HG03558 (cell line): ENCODE data around the gene FAT1.

Source experiments
- ATAC-seq: cut with Tn5 transposase; IDR thresholded peaks from one replicate; pipeline ENCODE4 v1.9.1; 2021; ENCODE audit warnings: moderate number of reproducible peaks; ENCODE audit not compliant: unreplicated experiment; ENCODE audit errors: extremely low read depth

FAT1 gene

DNA sequence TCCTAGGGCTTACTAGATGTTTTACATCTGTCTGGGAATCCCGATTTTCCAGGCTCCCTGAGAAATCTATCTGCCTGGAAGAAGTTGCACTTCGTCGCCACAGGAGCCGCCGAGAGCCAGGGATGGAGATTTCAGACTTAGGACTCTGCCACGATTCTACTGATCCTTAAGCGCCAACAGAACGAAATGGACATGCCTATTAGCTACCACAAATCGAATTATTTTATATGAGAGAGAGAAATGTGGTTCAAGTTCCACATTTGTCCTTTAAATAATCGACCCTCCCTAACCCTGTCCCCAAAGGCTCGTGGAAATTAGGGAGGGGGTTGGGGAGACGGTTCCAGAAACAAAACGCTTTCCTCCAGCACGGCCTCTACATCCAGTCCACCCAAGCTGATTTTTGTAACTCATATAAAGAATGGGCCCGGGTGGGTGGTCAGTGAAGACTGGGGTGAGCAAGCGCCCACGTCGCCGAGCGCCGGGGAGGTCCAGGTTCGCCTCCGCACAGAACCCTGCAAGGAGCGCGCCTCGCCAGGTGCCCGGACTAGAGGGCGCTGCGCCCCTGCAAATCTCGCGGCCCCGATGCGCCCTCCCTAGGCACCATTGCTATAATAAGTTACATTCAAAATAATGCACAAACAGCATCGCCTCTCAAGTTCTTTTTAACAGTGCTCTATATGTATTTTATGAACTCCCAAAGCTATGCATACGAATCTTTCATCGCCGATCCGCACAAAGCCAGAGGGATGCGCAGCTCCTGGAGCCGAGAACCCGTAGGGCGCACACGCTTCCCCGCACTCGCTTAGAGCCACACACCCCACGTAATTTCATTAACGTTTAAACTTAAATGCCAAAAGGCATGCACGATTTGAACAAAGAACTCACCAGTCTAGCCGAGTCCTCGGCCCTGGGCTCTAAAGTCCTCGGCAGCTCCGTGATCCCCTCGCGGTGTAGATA is 2.1 kb upstream of the FAT1 start:
- no peak for ATAC-seq

DNA sequence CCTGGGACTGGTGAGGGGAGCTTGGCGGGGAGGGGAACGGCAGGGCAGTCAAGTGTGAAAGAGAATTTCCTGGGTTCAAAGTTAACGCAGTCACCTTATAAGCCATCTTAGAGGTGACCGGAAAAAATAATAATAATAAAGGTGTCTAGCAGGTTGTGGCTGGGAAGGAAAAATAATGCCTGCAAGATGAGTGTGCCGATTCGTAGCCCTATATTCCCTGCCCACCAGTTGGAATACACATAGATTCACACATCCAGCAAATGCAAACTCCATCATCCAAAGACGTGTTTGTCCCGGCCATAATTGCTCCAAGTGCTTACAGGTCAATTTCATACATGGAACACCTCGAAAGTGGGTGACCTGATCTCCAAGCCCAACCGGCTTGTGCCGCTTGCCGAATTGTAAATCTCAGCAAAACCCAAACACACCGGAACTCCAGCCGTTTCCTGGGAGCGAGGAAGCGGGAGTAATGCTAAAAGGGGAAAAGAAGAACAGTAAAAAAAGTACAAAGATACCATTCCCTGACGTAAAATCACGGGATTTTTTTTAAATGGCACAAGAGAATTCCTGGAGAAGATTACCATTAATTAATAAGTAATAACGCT is 1.3 kb upstream of the FAT1 start:
- no peak for ATAC-seq

DNA sequence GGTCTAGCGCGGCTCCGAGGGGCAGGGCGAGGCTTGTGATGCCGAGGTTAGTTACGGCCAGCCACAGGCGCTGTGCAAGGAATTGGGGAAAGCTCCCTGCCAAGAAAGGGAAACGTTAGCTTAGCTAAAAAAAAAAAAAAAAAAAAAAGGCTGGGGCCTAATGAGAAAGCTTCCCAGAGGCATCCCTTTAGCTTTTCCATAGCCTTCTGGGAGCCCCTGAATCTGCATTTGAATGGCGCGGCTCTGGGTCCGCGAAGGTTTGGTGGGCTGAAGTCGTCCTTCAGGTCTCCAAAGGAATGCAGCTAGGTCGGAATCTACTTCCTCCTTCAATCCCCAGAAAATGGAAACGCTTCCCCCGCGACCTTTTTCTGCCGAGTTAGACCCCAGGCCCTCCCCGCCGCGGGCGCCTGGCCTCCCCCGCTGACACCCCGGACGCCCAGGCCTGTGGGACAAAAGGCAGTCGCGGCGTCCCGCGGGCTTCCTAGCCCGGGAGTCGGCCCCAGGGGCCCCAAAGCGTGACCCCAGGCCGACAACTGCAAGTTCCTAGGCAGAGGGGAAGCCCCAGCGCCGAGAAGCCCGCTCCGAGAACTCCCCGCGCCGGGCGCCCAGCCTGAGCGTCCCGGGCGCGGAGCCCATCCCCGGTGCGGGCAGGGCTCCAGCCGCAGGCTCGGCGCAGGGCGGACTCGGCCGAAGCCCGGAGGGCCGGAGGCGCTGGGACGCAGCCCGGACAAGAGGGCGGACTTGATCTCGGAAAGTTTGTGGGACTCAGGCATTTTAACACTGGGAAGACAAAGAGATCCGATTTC is 605 bp upstream of the FAT1 start:
- no peak for ATAC-seq

DNA sequence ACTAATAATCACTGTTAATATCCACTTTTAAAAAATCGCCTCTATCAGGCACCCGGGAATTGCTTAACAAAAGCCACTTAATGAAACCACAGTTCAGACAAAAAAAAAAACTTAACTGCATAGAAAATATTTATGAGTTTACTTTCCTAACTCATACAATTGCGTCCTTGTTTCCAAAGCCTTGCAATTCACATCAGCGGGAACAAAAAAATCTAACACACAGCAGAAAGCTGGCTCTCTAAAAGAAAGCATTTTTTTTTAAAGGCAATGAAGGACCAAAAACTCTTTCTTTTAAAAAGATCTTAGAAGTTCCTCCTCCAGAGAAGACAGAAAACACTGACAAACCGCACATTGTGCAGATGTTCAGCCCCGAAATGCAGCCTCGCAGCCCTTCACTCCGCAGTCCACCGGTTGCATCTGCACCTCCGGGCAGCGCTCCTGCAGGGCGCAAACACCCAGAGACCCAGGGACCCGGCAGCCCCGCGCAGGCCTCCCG is 812 bp downstream of the FAT1 start:
- no peak for ATAC-seq

DNA sequence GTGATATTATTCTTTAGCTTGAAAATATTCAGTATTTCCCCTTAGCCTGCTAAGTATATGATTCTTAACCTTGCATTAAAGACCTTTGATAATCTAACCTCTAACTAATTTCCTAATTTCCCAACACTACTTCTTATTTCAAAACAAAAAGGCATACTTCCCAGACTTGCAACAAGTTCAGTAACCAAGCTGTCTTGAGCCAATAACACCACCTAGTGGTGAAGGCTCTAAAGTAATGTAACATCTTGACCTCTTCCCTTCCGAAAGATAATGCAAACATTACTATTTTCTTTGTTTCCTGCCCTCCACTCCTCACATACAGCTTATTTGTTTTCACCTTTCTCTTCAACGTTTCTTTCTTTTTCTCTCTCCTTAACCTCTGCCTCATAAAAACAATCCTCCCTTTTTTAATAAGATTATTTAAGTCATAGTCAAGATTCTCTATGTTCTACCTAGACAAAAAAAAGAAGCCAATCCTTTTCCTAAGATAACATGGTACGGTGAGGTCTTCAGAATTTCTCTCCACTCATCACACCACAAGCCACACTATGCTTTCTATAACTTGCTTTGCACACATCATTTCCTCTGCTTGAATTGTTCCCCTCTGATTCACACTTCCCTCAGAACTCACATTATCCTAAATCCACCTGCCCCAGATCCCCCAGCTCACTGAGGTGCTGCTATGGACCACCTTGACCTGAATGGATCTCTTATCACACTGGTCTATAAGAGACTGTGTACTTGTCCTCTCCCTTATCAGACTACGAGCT is 3.5 kb downstream of the FAT1 start:
- no peak for ATAC-seq

DNA sequence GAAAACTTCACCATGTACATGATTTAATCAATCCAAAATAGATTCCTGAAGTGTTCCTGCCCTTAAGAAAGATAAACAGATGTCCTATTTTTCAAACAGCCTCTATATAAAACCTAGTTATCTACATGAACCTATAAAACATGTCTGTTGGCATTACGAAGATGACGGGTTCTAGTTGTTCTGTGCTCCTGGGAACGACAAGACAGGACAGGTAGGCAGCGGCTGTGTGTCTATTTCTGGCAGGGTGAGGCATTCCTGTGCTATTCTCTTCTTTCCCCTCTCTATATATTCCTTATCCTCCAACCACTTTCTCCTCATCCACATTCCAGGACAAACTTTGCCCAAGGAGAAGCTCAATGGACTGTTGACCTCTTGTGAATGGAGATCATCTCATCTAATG is 6.1 kb downstream of the FAT1 start:
- ATAC-seq: no peak

DNA sequence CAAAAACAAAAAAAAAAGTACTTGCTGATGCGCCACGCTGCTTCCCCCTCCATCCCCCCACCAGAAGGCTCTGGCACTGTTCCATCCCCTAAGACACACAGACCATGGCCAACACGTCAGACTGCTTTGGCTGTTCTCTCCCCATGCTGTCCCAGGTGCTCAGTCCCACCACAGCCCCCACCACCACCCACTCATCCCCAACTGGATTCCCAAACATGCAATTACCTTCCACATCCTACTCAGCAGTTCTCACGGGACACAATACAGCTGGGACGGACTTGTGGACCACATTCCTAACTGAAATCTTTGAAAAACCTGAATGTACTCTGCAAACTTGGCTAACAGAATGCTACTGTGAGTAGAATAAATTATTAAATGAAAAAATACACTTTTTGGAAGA is 8.6 kb downstream of the FAT1 start:
- no peak for ATAC-seq

DNA sequence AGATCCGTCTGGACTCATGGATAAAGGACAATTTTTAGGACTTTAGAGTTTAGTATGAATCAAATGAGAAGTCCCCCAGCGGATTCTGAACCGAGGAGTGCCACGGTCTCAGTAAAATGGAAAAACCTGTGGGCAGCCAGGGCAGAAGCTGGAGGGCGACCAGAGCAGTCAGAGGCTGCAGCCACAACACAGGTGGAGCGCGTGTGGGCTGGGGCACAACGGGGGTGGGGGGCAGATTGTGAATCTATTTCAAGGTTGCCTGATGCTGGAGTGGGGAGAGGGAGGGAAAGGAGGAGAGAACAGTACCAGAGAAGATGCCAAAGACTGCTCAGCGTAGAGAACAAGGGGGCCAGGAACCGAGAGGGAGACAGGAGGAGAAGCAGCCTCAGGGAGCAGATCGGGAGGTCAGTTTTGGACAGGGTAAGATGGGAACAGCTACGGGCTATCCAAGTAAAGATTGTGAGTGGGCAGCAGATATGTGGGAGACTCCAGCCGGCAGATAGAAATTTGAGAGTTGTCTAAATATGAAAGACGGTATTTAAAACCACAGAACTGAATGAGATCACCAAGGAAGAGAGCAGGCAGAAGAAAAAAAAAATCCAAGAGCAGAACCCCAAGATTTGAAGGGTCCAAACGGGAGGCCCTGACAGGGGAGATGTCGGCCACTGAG is 9.5 kb downstream of the FAT1 start:
- no peak for ATAC-seq

DNA sequence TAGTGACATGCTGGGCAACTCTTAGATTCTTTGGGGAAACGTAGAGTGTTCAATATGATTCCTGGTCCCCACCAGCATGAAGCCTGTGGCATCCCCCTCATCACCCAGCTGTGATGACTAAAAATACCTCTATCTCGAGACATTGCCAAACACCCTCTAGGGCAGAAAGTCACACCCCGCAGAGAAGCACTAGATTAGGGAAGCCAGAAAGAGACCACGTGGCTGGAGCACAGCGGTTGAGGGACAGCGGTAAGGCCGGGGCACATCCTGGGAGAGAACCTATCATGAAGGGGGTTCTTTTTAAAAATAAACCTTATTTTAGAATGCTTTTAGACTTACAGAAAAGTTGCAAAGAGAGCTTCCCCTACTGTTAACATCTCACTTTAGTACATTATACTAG is 11.0 kb downstream of the FAT1 start:
- ATAC-seq: no peak

DNA sequence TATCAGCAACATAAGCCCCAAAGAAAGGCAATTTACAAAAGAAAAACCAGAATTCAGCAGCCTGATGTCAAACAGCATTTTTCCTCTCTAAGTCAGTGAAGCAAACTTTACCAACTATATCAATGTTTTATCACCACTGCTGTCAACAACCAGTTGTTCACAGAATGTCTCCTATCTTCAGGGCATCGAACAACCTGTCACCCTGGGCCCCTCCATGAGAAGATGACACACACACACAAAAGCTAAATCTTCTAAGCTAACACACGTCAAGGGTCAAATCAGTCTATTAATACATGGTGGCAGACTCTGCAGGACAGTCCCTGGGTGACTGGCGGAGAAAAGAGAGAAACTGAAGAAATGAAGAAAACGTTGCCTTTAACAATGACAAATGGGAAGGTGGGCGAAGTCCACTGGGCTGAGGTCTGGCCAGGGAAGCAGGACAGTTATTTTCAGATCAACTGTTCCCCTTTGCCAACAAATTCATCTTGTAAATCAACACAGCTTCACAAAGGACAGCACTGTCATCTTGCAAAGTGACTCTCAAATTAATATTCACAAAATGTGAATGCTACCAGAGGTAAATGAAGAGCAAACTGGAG is 13.0 kb downstream of the FAT1 start:
- ATAC-seq: no peak

DNA sequence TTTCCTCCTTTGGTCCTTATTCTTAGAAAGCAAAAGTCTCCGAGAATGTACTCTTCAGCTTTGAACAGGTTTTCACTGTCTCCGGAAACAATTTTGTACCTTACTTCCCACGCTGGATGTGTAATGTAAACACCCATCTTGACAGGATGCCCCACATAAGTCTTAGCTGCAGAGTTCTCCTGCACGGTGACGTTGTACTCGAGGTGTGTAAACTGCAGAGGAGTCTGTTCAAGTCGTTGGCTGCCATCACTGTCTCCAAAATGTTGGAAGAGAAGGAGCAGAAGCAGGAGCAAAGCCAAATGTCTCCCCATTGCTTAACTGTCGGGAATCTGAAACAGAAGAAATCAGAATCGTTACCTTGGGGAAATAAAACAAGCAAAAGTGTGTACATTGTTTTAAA is 14.1 kb downstream of the FAT1 start:
- no peak for ATAC-seq

DNA sequence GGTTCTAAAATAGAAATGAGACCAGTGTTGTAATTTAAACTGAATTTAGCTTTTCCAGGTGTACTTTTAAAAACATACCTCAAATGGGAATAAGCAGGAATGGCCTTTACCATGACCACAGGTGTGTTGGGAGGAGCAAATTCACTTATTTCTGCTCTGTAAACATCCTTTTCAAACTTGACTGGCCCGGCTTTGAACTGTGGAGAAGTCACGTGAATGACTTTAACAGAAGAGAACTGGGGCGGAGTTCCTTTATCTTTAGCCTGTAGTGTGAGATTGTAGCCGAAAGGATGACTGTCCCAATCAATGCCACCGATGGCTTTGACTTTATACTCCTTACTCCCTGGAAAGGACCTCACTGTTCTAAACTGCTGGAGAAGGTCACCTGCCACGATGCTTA is 15.1 kb downstream of the FAT1 start:
- ATAC-seq: no peak

DNA sequence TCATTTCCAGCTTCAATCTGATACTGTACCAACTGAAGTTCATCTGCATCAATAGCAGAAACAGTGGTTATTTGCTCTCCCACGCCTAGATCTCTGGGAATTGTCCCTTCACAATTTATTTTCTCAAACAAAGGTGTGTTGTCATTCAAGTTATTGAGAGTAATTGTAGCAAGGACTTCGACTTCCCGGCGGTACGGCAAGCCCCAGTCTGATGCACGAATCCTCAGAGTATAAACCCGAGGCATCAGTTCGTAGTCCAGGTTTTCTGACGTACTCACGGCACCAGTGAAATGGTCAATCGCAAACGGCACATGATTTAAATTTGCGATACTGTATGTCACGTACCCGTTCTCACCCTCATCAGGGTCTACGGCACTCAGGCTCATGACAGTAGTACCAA is 15.7 kb downstream of the FAT1 start:
- ATAC-seq: no peak

DNA sequence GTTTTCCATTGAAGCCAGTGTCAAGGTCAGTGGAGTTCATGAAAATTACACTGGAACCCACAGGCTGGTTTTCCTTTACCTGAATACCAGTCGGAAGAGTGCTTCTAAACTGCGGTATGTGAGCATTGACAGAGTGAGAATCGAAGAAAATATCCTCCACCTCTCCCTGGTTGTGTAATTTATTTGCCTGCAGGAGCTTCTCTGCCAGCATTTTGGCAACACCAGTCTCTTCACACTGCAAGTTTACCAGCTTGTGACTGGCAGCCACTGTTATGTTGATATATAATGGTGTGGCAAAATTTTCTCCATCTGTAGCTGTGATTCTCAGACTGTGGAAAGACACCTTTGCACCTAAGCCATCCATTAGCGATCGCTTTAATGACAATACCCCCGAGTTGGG is 16.1 kb downstream of the FAT1 start:
- no peak for ATAC-seq

DNA sequence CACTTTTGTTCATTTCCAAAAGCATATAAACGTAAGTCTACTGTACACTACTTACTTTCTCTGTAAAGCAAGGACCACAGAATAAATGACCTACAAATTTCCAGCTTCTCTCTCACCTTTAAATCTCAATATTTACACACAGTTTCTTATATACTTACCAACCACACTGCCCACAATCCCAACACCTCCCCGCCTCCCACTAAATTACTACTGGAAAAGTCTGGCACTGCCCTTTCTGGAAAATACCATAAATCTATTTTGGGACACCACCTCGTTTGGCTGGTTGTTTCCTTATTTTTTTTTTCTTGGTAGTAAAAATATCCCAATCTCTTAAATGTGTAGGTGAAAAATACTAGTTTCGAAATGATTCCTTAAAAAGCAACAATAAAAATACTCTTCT is 19.6 kb downstream of the FAT1 start:
- no peak for ATAC-seq

DNA sequence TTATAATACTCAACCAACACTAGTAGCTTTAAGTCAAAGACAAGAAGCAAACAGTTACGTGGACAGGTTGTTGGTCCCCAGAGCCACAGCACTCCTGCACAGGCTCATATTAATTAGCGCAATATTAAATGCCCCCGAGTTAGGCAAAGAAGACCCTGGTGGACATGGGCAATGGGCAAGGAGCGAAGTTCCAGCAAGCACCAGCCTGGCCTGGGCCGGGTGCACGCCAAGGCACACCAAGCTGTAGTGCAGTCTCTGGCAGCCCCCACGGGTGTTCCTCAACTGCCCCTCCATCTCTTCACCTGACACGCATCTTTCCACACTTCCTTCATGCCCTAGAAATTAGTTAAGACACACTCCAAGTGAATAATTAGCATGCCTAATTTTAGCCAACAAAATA is 20.1 kb downstream of the FAT1 start:
- ATAC-seq: no peak

DNA sequence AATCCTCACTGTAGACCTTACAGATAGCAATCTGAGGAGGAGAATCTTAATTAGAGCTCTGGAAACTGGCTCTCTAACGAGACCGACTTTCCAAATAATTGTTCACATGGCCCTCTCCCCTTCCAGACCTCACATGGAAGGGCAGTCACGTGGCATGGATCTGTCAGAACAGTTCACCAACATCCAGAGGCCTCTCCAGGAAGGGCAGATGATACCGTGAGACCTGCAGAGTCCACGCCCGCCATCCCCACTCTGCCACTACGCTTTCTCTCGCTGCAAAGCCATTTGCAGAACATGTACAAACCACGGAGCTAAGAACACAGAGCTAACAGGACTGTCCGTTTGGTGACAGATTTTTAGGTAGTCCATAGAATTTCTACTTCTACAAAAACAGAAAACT is 20.7 kb downstream of the FAT1 start:
- ATAC-seq: no peak

DNA sequence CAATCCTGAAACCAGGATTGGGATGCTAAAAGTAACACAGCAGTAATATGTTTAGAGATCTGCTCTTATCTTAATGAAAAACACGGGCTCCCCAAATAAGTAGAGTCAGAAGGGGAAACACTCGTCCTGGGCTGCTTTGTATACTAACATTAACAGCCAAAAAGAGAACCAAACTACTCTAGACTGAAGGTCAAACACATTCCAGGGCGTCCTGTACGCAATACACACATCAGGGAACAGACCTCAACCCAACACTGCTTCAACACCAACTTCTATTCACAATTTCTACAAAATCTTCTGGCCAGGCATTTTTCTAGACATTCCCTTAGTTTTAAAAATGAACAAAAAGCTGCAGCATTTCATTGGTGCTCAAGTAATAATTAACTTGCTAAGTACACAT is 21.4 kb downstream of the FAT1 start:
- ATAC-seq: no peak

DNA sequence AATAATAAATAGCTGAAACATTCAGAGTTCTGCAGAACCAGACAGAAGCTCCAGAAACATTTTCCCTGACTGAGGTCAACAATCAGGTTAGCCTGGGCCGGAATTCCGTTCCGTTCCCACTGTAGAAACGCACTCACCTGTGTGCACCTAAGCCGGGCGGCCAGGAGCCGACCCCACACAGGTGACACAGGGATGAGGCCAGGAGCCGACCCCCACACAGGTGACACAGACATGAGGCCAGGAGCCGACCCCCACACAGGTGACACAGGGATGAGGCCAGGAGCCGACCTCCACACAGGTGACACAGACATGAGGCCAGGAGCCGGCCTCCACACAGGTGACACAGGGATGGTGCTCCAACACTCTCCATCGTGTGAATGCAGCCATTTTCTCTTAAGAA is 21.9 kb downstream of the FAT1 start:
- no peak for ATAC-seq
